GM23338 (cell line): ENCODE results near the gene HYAL2. TPM values are rescaled to one million over a fixed set of nuclear protein-coding genes. Genes with fewer than 3 reads are reported as not detected.
A peak's percentile ranks its signal among the peaks of the same experiment; 100 is the strongest.

ENCODE experiments used
- ATAC-seq: fragments of 200-7000 bp; cut with Tn5 transposase; 3 replicates; pipeline ENCODE4 v1.9.1; 2020
- DNase-seq: peaks from one replicate; pipeline ENCODE4 v3.0.0-alpha.2; 2015; ENCODE audit warnings: low spot score
- H2AFZ ChIP-seq: fragments of 200-600 bp; sonication (generic); 2 replicates; pipeline ENCODE4 v1.8.0; 2016; ENCODE audit warnings: antibody characterized with exemption, mild to moderate bottlenecking, moderate library complexity
- H3F3A ChIP-seq: fragments of 200-600 bp; sonication (generic); replicated peaks from 2 replicates; pipeline ENCODE4 v1.8.0; 2017; ENCODE audit warnings: antibody characterized with exemption, mixed run types, low read depth
- H3K27ac ChIP-seq: fragments of 200-600 bp; sonication (generic); 2 replicates; pipeline ENCODE4 v1.6.1; 2016; ENCODE audit warnings: low read depth
- H3K27me3 ChIP-seq: fragments of 200-600 bp; sonication (generic); 2 replicates; pipeline ENCODE4 v1.8.0; 2016; ENCODE audit warnings: mild to moderate bottlenecking, mixed run types, moderate library complexity; ENCODE audit not compliant: insufficient read depth
- H3K36me3 ChIP-seq: fragments of 200-600 bp; sonication (generic); 2 replicates; pipeline ENCODE4 v1.8.0; 2016; ENCODE audit warnings: mild to moderate bottlenecking; ENCODE audit not compliant: insufficient read depth
- H3K4me1 ChIP-seq: fragments of 200-600 bp; sonication (generic); 2 replicates; pipeline ENCODE4 v1.8.0; 2016; ENCODE audit warnings: mild to moderate bottlenecking, moderate library complexity; ENCODE audit not compliant: insufficient read depth
- H3K4me2 ChIP-seq: fragments of 200-600 bp; sonication (generic); 2 replicates; pipeline ENCODE4 v1.7.1; 2017; ENCODE audit warnings: mixed run types
- H3K4me3 ChIP-seq: fragments of 200-600 bp; sonication (generic); 2 replicates; pipeline ENCODE4 v1.6.1; 2016; ENCODE audit warnings: mixed run types
- H3K79me2 ChIP-seq: fragments of 200-600 bp; sonication (generic); replicated peaks from 2 replicates; pipeline ENCODE4 v1.8.0; 2017; ENCODE audit warnings: mild to moderate bottlenecking; ENCODE audit not compliant: insufficient read depth
- H3K9me2 ChIP-seq: fragments of 200-600 bp; sonication (generic); 2 replicates; pipeline ENCODE4 v1.8.0; 2017; ENCODE audit not compliant: insufficient read depth
- H4K20me1 ChIP-seq: fragments of 200-600 bp; sonication (generic); replicated peaks from 2 replicates; pipeline ENCODE4 v1.8.0; 2017; ENCODE audit warnings: mild to moderate bottlenecking; ENCODE audit not compliant: insufficient read depth
- H3K27ac Mint-ChIP-seq: 2 replicates; pipeline ENCODE4 v1.8.0; 2020; ENCODE audit warnings: inconsistent platforms, mild to moderate bottlenecking, moderate library complexity, mixed read lengths
- H3K27me3 Mint-ChIP-seq: 3 replicates; pipeline ENCODE4 v1.8.0; 2022; ENCODE audit warnings: low read depth, mild to moderate bottlenecking, moderate library complexity, mixed read lengths, inconsistent platforms; ENCODE audit not compliant: insufficient read depth, poor library complexity
- H3K36me3 Mint-ChIP-seq: 3 replicates; pipeline ENCODE4 v1.8.0; 2021; ENCODE audit warnings: low read depth, mild to moderate bottlenecking, inconsistent platforms, moderate library complexity, mixed read lengths
- H3K4me1 Mint-ChIP-seq: 3 replicates; pipeline ENCODE4 v1.8.0; 2020; ENCODE audit warnings: mild to moderate bottlenecking, inconsistent platforms, mixed read lengths
- H3K4me3 Mint-ChIP-seq: 3 replicates; pipeline ENCODE4 v1.8.0; 2021; ENCODE audit warnings: moderate library complexity, mild to moderate bottlenecking, inconsistent platforms, mixed read lengths
- H3K9me3 Mint-ChIP-seq: 3 replicates; pipeline ENCODE4 v1.8.0; 2020; ENCODE audit warnings: moderate library complexity, mild to moderate bottlenecking, inconsistent platforms, mixed read lengths
- CREB1 ChIP-seq: fragments of 250-450 bp; sonication (Bioruptor Pico); IDR thresholded peaks from 2 replicates; pipeline ENCODE4 v1.5.0; 2020; ENCODE audit warnings: low read depth, mild to moderate bottlenecking, moderate library complexity
- EZH2 ChIP-seq: fragments of 200-600 bp; sonication (generic); IDR thresholded peaks from one replicate; pipeline ENCODE4 v1.8.0; 2017; ENCODE audit warnings: antibody characterized with exemption, mild to moderate bottlenecking, low read depth; ENCODE audit not compliant: unreplicated experiment
- EZH2phosphoT487 ChIP-seq: fragments of 200-600 bp; sonication (generic); IDR thresholded peaks from one replicate; pipeline ENCODE4 v1.8.1; 2018; ENCODE audit warnings: antibody characterized with exemption; ENCODE audit not compliant: unreplicated experiment
- JUNB ChIP-seq: IDR thresholded peaks from one replicate; pipeline ENCODE4 v1.6.1; 2016; ENCODE audit warnings: antibody characterized with exemption; ENCODE audit not compliant: unreplicated experiment
- POLR2AphosphoS5 ChIP-seq: IDR thresholded peaks from 2 replicates; pipeline ENCODE4 v1.6.1; 2016; ENCODE audit warnings: antibody characterized with exemption, low read depth
- STAT1 ChIP-seq: IDR thresholded peaks from one replicate; pipeline ENCODE4 v1.6.1; 2016; ENCODE audit warnings: antibody characterized with exemption; ENCODE audit not compliant: unreplicated experiment
- ZNF331 ChIP-seq: fragments of 250-450 bp; sonication (Bioruptor Pico); IDR thresholded peaks from 2 replicates; pipeline ENCODE4 v1.5.0; 2020; ENCODE audit warnings: low read depth, mild to moderate bottlenecking, moderate library complexity
- polyA plus RNA-seq: library from polyadenylated mRNA; unstranded; fragments of >200 nt; fragmentation: Nextera tagmentation; extraction: Ambion mirVana; gene quantifications from 2 replicates; pipeline ENCODE4 v1.2.1, GENCODE V29; 2016
- total RNA-seq: library from RNA; depleted of rRNA; stranded (reverse); fragments of >200 nt; shearing (Covaris generic); gene quantifications from 2 replicates; pipeline ENCODE4 v1.2.3, GENCODE V29; 2014
- TF ChIP-seq, protein P1 (sequence below): IDR thresholded peaks from one replicate; pipeline ENCODE4 v1.6.1; 2018; ENCODE audit warnings: antibody characterized with exemption; ENCODE audit not compliant: unreplicated experiment
- TF ChIP-seq, protein P2 (sequence below): IDR thresholded peaks from 2 replicates; pipeline ENCODE4 v1.6.1; 2016; ENCODE audit warnings: antibody characterized with exemption
- TF ChIP-seq, protein P3 (sequence below): fragments of 250-450 bp; sonication (Bioruptor Pico); IDR thresholded peaks from 2 replicates; pipeline ENCODE4 v1.5.0; 2020; ENCODE audit warnings: mild to moderate bottlenecking, moderate library complexity
- TF ChIP-seq, protein P4 (sequence below), 2 experiments: fragments of 200-600 bp in 1 of 2; sonication (generic) in 1 of 2; conservative IDR thresholded peaks; 2 replicates each; pipeline versions ENCODE4 v1.5.1 to v1.6.1; 2016 to 2017; ENCODE audit warnings: antibody characterized with exemption in 2 of 2, low read depth in 2 of 2, mild to moderate bottlenecking in 2 of 2, moderate library complexity in 1 of 2

HYAL2 gene
- total and polyA plus RNA-seq, 2 experiments from 2014 or later: 28.9 to 74.3 TPM

DNA sequence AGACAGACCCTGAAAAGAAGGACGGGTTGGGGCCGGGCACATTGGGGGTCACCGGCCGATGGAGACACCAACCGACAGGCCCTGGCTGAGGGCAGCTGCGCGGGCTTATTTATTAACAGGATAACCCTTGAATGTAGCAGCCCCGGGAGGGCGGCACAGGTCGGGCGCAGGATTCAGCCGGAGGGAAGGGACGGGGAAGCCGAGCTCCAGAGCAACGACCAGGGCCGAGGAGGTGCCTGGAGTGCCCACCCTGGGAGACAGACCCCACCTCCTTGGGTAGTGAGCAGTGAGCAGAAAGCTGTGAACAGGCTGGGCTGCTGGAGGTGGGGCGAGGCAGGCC, 45.8 kb downstream of the HYAL2 start:
- Mint-ChIP-seq H3K36me3 (no peaks in the 10 kb centered on the region), H3K9me3 (no peaks in the 10 kb centered on the region), H3K4me1 (peaks cover 24% of the 10 kb centered on the region), H3K27ac (no peak overlapping the region), H3K27me3 (peaks cover 50% of the 10 kb centered on the region), H3K4me3 (no peak overlapping the region)
- H4K20me1 ChIP-seq: no peaks in the 10 kb centered on the region
- H3K4me1 ChIP-seq: peaks cover 3% of the 10 kb centered on the region; the same call in 1 of the 2 replicates
- H3K79me2 ChIP-seq: no peaks in the 10 kb centered on the region
- no peak overlapping the region for H3K27ac ChIP-seq
- DNase-seq: no peak
- TF ChIP-seq CREB1 (no peak), ZNF331 (no peak), STAT1 (no peak), POLR2AphosphoS5 (no peak), JUNB (no peak), EZH2 (no peak), EZH2phosphoT487 (no peak)
- TF ChIP-seq, protein P1, sequence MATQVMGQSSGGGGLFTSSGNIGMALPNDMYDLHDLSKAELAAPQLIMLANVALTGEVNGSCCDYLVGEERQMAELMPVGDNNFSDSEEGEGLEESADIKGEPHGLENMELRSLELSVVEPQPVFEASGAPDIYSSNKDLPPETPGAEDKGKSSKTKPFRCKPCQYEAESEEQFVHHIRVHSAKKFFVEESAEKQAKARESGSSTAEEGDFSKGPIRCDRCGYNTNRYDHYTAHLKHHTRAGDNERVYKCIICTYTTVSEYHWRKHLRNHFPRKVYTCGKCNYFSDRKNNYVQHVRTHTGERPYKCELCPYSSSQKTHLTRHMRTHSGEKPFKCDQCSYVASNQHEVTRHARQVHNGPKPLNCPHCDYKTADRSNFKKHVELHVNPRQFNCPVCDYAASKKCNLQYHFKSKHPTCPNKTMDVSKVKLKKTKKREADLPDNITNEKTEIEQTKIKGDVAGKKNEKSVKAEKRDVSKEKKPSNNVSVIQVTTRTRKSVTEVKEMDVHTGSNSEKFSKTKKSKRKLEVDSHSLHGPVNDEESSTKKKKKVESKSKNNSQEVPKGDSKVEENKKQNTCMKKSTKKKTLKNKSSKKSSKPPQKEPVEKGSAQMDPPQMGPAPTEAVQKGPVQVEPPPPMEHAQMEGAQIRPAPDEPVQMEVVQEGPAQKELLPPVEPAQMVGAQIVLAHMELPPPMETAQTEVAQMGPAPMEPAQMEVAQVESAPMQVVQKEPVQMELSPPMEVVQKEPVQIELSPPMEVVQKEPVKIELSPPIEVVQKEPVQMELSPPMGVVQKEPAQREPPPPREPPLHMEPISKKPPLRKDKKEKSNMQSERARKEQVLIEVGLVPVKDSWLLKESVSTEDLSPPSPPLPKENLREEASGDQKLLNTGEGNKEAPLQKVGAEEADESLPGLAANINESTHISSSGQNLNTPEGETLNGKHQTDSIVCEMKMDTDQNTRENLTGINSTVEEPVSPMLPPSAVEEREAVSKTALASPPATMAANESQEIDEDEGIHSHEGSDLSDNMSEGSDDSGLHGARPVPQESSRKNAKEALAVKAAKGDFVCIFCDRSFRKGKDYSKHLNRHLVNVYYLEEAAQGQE: no peak
- TF ChIP-seq, protein P2, sequence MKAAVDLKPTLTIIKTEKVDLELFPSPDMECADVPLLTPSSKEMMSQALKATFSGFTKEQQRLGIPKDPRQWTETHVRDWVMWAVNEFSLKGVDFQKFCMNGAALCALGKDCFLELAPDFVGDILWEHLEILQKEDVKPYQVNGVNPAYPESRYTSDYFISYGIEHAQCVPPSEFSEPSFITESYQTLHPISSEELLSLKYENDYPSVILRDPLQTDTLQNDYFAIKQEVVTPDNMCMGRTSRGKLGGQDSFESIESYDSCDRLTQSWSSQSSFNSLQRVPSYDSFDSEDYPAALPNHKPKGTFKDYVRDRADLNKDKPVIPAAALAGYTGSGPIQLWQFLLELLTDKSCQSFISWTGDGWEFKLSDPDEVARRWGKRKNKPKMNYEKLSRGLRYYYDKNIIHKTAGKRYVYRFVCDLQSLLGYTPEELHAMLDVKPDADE: no peak
- TF ChIP-seq, protein P3, sequence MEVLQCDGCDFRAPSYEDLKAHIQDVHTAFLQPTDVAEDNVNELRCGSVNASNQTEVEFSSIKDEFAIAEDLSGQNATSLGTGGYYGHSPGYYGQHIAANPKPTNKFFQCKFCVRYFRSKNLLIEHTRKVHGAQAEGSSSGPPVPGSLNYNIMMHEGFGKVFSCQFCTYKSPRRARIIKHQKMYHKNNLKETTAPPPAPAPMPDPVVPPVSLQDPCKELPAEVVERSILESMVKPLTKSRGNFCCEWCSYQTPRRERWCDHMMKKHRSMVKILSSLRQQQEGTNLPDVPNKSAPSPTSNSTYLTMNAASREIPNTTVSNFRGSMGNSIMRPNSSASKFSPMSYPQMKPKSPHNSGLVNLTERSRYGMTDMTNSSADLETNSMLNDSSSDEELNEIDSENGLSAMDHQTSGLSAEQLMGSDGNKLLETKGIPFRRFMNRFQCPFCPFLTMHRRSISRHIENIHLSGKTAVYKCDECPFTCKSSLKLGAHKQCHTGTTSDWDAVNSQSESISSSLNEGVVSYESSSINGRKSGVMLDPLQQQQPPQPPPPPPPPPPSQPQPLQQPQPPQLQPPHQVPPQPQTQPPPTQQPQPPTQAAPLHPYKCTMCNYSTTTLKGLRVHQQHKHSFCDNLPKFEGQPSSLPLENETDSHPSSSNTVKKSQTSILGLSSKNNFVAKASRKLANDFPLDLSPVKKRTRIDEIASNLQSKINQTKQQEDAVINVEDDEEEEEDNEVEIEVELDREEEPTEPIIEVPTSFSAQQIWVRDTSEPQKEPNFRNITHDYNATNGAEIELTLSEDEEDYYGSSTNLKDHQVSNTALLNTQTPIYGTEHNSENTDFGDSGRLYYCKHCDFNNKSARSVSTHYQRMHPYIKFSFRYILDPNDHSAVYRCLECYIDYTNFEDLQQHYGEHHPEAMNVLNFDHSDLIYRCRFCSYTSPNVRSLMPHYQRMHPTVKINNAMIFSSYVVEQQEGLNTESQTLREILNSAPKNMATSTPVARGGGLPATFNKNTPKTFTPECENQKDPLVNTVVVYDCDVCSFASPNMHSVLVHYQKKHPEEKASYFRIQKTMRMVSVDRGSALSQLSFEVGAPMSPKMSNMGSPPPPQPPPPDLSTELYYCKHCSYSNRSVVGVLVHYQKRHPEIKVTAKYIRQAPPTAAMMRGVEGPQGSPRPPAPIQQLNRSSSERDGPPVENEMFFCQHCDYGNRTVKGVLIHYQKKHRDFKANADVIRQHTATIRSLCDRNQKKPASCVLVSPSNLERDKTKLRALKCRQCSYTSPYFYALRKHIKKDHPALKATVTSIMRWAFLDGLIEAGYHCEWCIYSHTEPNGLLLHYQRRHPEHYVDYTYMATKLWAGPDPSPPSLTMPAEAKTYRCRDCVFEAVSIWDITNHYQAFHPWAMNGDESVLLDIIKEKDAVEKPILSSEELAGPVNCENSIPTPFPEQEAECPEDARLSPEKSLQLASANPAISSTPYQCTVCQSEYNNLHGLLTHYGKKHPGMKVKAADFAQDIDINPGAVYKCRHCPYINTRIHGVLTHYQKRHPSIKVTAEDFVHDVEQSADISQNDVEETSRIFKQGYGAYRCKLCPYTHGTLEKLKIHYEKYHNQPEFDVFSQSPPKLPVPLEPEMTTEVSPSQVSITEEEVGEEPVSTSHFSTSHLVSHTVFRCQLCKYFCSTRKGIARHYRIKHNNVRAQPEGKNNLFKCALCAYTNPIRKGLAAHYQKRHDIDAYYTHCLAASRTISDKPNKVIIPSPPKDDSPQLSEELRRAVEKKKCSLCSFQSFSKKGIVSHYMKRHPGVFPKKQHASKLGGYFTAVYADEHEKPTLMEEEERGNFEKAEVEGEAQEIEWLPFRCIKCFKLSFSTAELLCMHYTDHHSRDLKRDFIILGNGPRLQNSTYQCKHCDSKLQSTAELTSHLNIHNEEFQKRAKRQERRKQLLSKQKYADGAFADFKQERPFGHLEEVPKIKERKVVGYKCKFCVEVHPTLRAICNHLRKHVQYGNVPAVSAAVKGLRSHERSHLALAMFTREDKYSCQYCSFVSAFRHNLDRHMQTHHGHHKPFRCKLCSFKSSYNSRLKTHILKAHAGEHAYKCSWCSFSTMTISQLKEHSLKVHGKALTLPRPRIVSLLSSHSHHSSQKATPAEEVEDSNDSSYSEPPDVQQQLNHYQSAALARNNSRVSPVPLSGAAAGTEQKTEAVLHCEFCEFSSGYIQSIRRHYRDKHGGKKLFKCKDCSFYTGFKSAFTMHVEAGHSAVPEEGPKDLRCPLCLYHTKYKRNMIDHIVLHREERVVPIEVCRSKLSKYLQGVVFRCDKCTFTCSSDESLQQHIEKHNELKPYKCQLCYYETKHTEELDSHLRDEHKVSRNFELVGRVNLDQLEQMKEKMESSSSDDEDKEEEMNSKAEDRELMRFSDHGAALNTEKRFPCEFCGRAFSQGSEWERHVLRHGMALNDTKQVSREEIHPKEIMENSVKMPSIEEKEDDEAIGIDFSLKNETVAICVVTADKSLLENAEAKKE: no peak
- TF ChIP-seq, protein P4, sequence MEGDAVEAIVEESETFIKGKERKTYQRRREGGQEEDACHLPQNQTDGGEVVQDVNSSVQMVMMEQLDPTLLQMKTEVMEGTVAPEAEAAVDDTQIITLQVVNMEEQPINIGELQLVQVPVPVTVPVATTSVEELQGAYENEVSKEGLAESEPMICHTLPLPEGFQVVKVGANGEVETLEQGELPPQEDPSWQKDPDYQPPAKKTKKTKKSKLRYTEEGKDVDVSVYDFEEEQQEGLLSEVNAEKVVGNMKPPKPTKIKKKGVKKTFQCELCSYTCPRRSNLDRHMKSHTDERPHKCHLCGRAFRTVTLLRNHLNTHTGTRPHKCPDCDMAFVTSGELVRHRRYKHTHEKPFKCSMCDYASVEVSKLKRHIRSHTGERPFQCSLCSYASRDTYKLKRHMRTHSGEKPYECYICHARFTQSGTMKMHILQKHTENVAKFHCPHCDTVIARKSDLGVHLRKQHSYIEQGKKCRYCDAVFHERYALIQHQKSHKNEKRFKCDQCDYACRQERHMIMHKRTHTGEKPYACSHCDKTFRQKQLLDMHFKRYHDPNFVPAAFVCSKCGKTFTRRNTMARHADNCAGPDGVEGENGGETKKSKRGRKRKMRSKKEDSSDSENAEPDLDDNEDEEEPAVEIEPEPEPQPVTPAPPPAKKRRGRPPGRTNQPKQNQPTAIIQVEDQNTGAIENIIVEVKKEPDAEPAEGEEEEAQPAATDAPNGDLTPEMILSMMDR (conservative IDR thresholded peaks at IDR 0.05; ENCODE audit: low read depth in 2 of 2): no peak
- no peak for ATAC-seq
- H3K4me2 ChIP-seq: peak overlapping the region; percentile 86
- H3K27me3 ChIP-seq: peaks cover 57% of the 10 kb centered on the region
- no peaks in the 10 kb centered on the region for H3K9me2 ChIP-seq
- H3F3A ChIP-seq: peaks cover 10% of the 10 kb centered on the region; the same call in 1 of the 2 replicates
- peak overlapping the region; percentile 63 for H3K4me3 ChIP-seq
- H3K36me3 ChIP-seq: no peaks in the 10 kb centered on the region
- peak overlapping the region; percentile 63; the same call in 1 of the 2 replicates for H2AFZ ChIP-seq
